ENCODE data around the gene CTNNBL1. TPM values are rescaled to one million over a fixed set of nuclear protein-coding genes. Genes with fewer than 3 reads are reported as not detected.
A peak's percentile ranks its signal among the peaks of the same experiment; 100 is the strongest.

The CTNNBL1 gene
- total RNA-seq, 2 donors from 2014 or later = 29.9 to 39.9 TPM

DNA sequence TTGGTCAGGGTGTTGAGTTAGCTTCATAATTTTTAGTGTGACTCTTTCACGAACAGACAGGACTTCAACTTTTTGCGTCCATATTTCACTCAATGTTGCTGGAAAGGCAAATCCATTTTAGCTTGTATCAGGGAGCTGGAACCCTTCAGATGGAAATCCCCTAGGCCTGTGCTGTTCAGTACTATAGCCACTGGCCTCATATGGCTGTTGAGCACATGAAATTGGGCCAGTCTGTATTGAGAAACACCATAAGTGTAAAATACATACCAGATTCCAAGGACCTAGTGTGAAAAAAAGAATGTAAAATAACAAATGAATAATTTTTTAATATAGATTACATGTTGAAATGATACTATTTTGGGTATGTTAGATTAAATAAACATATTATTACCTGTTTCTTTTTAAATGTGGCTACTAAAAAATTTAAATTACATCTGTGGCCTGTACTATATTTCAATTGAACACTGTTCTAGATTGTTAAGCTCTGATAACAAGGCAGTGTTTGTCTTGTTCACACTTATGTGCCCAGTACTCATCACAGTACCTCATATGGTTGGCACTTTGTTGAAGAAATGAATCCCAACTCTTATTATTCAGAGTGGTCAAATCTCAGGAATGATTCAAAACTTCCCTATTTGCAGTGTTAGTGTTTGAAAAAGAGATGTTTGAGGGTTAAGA, 34.3 kb downstream of the CTNNBL1 start:
- DNase-seq (ENCODE audit: low spot score) = no peak
- Histone ChIP-seq H3K36me3 (no peaks in the 10 kb centered on the region), H3K27me3 (no peaks in the 10 kb centered on the region), H3K4me1 (peaks cover 0 to 51% of the 10 kb centered on the region in 2 donors), H3K27ac (peak overlapping the region; percentile 37 to 81), H3K9me3 (no peaks in the 10 kb centered on the region), H3K4me3 (no peak overlapping the region)
- TF ChIP-seq, protein P1, sequence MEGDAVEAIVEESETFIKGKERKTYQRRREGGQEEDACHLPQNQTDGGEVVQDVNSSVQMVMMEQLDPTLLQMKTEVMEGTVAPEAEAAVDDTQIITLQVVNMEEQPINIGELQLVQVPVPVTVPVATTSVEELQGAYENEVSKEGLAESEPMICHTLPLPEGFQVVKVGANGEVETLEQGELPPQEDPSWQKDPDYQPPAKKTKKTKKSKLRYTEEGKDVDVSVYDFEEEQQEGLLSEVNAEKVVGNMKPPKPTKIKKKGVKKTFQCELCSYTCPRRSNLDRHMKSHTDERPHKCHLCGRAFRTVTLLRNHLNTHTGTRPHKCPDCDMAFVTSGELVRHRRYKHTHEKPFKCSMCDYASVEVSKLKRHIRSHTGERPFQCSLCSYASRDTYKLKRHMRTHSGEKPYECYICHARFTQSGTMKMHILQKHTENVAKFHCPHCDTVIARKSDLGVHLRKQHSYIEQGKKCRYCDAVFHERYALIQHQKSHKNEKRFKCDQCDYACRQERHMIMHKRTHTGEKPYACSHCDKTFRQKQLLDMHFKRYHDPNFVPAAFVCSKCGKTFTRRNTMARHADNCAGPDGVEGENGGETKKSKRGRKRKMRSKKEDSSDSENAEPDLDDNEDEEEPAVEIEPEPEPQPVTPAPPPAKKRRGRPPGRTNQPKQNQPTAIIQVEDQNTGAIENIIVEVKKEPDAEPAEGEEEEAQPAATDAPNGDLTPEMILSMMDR (IDR thresholded peaks at IDR 0.05) = no peak

DNA sequence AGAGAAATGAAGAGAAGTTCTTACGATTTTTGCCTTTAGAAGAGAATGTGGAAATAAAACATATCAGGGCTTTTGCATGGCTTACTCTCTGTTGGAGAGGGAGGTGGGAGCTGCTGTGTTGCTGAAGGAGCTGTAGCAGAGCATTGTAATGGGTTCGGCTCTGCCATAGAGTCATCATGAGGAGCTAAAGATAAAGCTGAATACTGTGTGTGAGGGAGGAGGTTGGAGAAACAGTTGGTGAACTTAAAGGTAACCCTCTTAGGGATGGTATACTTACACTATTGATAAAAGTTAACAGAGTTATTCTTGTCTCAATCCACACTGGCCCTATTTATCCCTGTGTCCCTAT, 34.8 kb downstream of the CTNNBL1 start:
- TF ChIP-seq, protein P1 (IDR thresholded peaks at IDR 0.05) = no peak
- peaks cover 0 to 55% of the 10 kb centered on the region in 2 donors for H3K4me1 ChIP-seq
- no peak overlapping the region for H3K4me3 ChIP-seq
- H3K36me3 ChIP-seq = no peaks in the 10 kb centered on the region
- H3K27ac ChIP-seq = peak overlapping the region; percentile 37 to 81
- DNase-seq (ENCODE audit: low spot score) = no peak
- H3K27me3 ChIP-seq = no peaks in the 10 kb centered on the region
- H3K9me3 ChIP-seq = no peaks in the 10 kb centered on the region

DNA sequence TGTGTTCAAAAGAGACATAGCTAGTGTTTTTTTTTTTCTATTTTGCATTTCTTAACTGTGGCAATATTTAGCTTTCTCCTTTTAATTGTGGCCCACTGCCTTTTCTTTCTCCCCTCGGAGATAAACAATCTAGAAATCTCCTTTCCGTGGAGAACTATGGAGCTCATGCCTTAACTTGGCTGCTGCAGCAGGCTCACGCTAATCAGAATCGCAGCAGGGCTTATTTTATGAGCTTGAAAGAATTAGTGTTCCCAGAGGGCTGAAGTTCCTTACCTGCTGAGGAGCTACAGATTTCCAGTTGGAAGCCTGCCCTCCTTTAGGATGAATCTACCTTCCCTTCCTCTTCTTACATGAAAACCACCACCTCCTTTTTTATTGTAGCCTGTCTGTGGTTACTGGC, 35.6 kb downstream of the CTNNBL1 start:
- no peaks in the 10 kb centered on the region for H3K36me3 ChIP-seq
- no peaks in the 10 kb centered on the region for H3K9me3 ChIP-seq
- peaks cover 0 to 61% of the 10 kb centered on the region in 2 donors for H3K4me1 ChIP-seq
- TF ChIP-seq, protein P1 (IDR thresholded peaks at IDR 0.05) = no peak
- DNase-seq (ENCODE audit: low spot score) = no peak
- no peak overlapping the region for H3K4me3 ChIP-seq
- H3K27ac ChIP-seq = peak overlapping the region; percentile 41 to 81
- H3K27me3 ChIP-seq = no peaks in the 10 kb centered on the region

DNA sequence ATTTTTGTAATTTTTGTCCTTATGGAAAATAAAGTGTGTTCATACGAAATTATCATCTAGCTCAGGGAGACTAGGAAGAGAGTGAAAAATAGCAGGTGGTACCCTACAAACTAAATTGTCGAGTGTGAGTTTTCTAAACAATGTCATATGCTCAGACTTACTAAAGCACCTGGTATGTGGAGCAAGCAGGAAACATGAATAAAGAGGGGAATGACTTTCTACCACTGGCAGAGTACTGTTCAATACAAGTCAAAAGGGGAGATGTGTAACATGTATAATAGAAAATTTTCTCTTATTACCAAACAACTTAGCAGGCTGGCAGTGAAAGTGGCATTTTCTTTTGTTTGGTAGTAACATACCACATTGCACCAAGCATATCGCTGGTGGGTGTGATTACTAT, 36.1 kb downstream of the CTNNBL1 start:
- Histone ChIP-seq H3K9me3 (no peaks in the 10 kb centered on the region), H3K27ac (peak overlapping the region; percentile 41 to 81), H3K27me3 (no peaks in the 10 kb centered on the region), H3K4me3 (no peak overlapping the region), H3K4me1 (peaks cover 0 to 65% of the 10 kb centered on the region in 2 donors), H3K36me3 (no peaks in the 10 kb centered on the region)
- TF ChIP-seq, protein P1 (IDR thresholded peaks at IDR 0.05) = no peak
- DNase-seq (ENCODE audit: low spot score) = no peak

DNA sequence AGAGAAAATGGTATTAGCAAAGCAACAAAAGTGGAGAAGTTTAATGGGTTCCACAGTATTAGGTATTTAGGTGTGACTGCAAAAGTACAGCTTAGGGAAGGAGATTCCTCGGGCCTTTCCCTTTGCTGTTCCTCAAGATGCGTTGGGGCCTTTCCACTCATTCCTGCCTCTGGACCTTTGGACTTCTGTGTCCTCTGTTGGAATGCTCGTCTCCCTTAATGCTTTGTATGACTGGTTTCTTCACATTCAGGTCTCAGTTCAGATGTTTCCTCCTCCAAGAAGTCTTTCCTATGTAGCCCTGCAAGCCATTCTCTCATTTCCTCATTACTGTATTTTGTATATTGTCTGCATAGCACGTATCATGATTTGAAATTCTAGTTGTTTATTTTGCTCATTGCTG, 39.6 kb downstream of the CTNNBL1 start:
- peaks cover 21% of the 10 kb centered on the region for H3K36me3 ChIP-seq
- DNase-seq (ENCODE audit: low spot score) = no peak
- H3K4me3 ChIP-seq = no peak overlapping the region
- no peak overlapping the region for H3K27ac ChIP-seq
- H3K4me1 ChIP-seq = peaks cover 0 to 49% of the 10 kb centered on the region in 2 donors
- no peaks in the 10 kb centered on the region for H3K27me3 ChIP-seq
- TF ChIP-seq, protein P1 (IDR thresholded peaks at IDR 0.05) = no peak
- no peaks in the 10 kb centered on the region for H3K9me3 ChIP-seq

All from right atrium auricular region (tissue), 2 donors.